NCI-H1105 treated with DMSO at 0.1 percent for 48 hours (cell line): Measurements from ENCODE around the gene SEPTIN5.

Experiments used
- DNase-seq: peaks from one replicate; lab custom pipeline; 2025; lab: John Stamatoyannopoulos, UW

Gene SEPTIN5

GRCh38 chr22:19760951-19761724 lies 46.8 kb downstream of the SEPTIN5 start:
- no peak for DNase-seq

GRCh38 chr22:19761725-19762567 lies 47.6 kb downstream of the SEPTIN5 start:
- DNase-seq: no peak

GRCh38 chr22:19762568-19763457 lies 48.5 kb downstream of the SEPTIN5 start:
- no peak for DNase-seq

- DNase-seq: no peak
Measured at GRCh38 chr22:19763458-19764298, 49.4 kb downstream of the SEPTIN5 start.

GRCh38 chr22:19764299-19764593 lies 49.9 kb downstream of the SEPTIN5 start:
- no peak for DNase-seq

- no peak for DNase-seq
Measured at GRCh38 chr22:19764636-19765476, 50.6 kb downstream of the SEPTIN5 start.

- DNase-seq: no peak
Measured at GRCh38 chr22:19765477-19766239, 51.4 kb downstream of the SEPTIN5 start.

- DNase-seq: no peak
Measured at GRCh38 chr22:19766240-19766510, 51.9 kb downstream of the SEPTIN5 start.

GRCh38 chr22:19766511-19767426 lies 52.5 kb downstream of the SEPTIN5 start:
- DNase-seq: no peak

- DNase-seq: no peak
Measured at GRCh38 chr22:19767427-19768341, 53.4 kb downstream of the SEPTIN5 start.

- no peak for DNase-seq
Measured at GRCh38 chr22:19769393-19769715, 55.1 kb downstream of the SEPTIN5 start.

- DNase-seq: no peak
Measured at GRCh38 chr22:19770349-19771220, 56.3 kb downstream of the SEPTIN5 start.

- no peak for DNase-seq
Measured at GRCh38 chr22:19772422-19772672, 58.0 kb downstream of the SEPTIN5 start.
